Activated naive CD8-positive, alpha-beta T cell treated with anti-CD3 and anti-CD28 coated beads, Interleukin-2, amount 10 ng/mL, durations not matched to agents 7 days and 5 days (primary cell): ENCODE results near the gene ASB13. TPM values are rescaled to one million over a fixed set of nuclear protein-coding genes. Genes with fewer than 3 reads are reported as not detected.

Experiments
- ATAC-seq: fragments of 150-1000 bp; cut with Tn5 transposase; one replicate; pipeline ENCODE4 v1.10.0; 2021; ENCODE audit warnings: low read depth, moderate library complexity
- POLR2A ChIA-PET: fragments of 350-600 bp; sonication (Branson Sonifier 250); formaldehyde crosslinking; loops from one replicate; lab custom pipeline; 2021; ENCODE audit warnings: antibody characterized with exemption; lab: Charles Lee
- DNase-seq: peaks from one replicate; pipeline ENCODE4 v3.0.0; 2021
- H3K27ac Mint-ChIP-seq: one replicate; pipeline ENCODE4 v1.8.0; 2022; ENCODE audit warnings: mild to moderate bottlenecking, mixed read lengths
- H3K27me3 Mint-ChIP-seq: one replicate; pipeline ENCODE4 v1.8.0; 2022; ENCODE audit warnings: mild to moderate bottlenecking, moderate library complexity, mixed read lengths
- H3K36me3 Mint-ChIP-seq: one replicate; pipeline ENCODE4 v1.8.0; 2021; ENCODE audit warnings: mild to moderate bottlenecking, mixed read lengths
- H3K4me1 Mint-ChIP-seq: one replicate; pipeline ENCODE4 v1.8.0; 2021; ENCODE audit warnings: mixed read lengths
- H3K4me3 Mint-ChIP-seq: one replicate; pipeline ENCODE4 v1.8.0; 2022; ENCODE audit warnings: mild to moderate bottlenecking, moderate library complexity, mixed read lengths
- H3K9me3 Mint-ChIP-seq: one replicate; pipeline ENCODE4 v1.8.0; 2021; ENCODE audit warnings: mixed read lengths
- total RNA-seq, 2 experiments: library from RNA; stranded (reverse); gene quantifications; one replicate each; pipeline ENCODE4 v1.2.3, GENCODE V29; 2021

ASB13 gene
- total RNA-seq, 2 experiments from 2014 or later: 9.9 to 10.8 TPM

- Mint-ChIP-seq H3K4me3 (no peak overlapping the region), H3K27ac (no peak overlapping the region), H3K27me3 (no peaks in the 10 kb centered on the region), H3K4me1 (peaks cover 9% of the 10 kb centered on the region), H3K36me3 (peaks cover 3% of the 10 kb centered on the region), H3K9me3 (no peaks in the 10 kb centered on the region)
- DNase-seq (no peak), ATAC-seq (no peak)
- POLR2A ChIA-PET: no interaction called here
Observed at GRCh38 chr10:5650664-5651387, 15.6 kb downstream of the ASB13 start.

GRCh38 chr10:5649746-5650145, 16.6 kb downstream of the ASB13 start:
- no peaks in the 10 kb centered on the region for H3K27me3 Mint-ChIP-seq
- peaks cover 3% of the 10 kb centered on the region for H3K36me3 Mint-ChIP-seq
- no peak overlapping the region for H3K4me3 Mint-ChIP-seq
- no peak overlapping the region for H3K27ac Mint-ChIP-seq
- H3K9me3 Mint-ChIP-seq: no peaks in the 10 kb centered on the region
- H3K4me1 Mint-ChIP-seq: peaks cover 2% of the 10 kb centered on the region
- ATAC-seq (no peak), DNase-seq (no peak)
- POLR2A ChIA-PET: no interaction called here

GRCh38 chr10:5648494-5649457, 17.6 kb downstream of the ASB13 start:
- peaks cover 2% of the 10 kb centered on the region for H3K4me1 Mint-ChIP-seq
- no peak for DNase-seq
- ATAC-seq: no peak
- H3K27me3 Mint-ChIP-seq: no peaks in the 10 kb centered on the region
- no peak overlapping the region for H3K27ac Mint-ChIP-seq
- POLR2A ChIA-PET: no interaction called here
- H3K4me3 Mint-ChIP-seq: no peak overlapping the region
- peaks cover 3% of the 10 kb centered on the region for H3K36me3 Mint-ChIP-seq
- H3K9me3 Mint-ChIP-seq: no peaks in the 10 kb centered on the region

- Mint-ChIP-seq H3K9me3 (no peaks in the 10 kb centered on the region), H3K4me1 (peaks cover 2% of the 10 kb centered on the region), H3K36me3 (peaks cover 3% of the 10 kb centered on the region), H3K4me3 (no peak overlapping the region), H3K27ac (no peak overlapping the region), H3K27me3 (no peaks in the 10 kb centered on the region)
- DNase-seq (no peak), ATAC-seq (no peak)
- POLR2A ChIA-PET: no interaction called here
Observed at GRCh38 chr10:5647507-5648240, 18.7 kb downstream of the ASB13 start.

GRCh38 chr10:5645944-5646617, 20.3 kb downstream of the ASB13 start:
- Mint-ChIP-seq H3K4me1 (no peaks in the 10 kb centered on the region), H3K9me3 (no peaks in the 10 kb centered on the region), H3K27ac (no peak overlapping the region), H3K36me3 (peaks cover 3% of the 10 kb centered on the region), H3K4me3 (no peak overlapping the region), H3K27me3 (no peaks in the 10 kb centered on the region)
- POLR2A ChIA-PET: no interaction called here
- DNase-seq (no peak), ATAC-seq (no peak)

GRCh38 chr10:5645375-5645774, 21.0 kb downstream of the ASB13 start:
- no peaks in the 10 kb centered on the region for H3K4me1 Mint-ChIP-seq
- no peak for DNase-seq
- no peaks in the 10 kb centered on the region for H3K27me3 Mint-ChIP-seq
- no peak for ATAC-seq
- H3K4me3 Mint-ChIP-seq: no peak overlapping the region
- no peak overlapping the region for H3K27ac Mint-ChIP-seq
- peaks cover 3% of the 10 kb centered on the region for H3K36me3 Mint-ChIP-seq
- no peaks in the 10 kb centered on the region for H3K9me3 Mint-ChIP-seq
- POLR2A ChIA-PET: no interaction called here

GRCh38 chr10:5644930-5645329, 21.5 kb downstream of the ASB13 start:
- H3K9me3 Mint-ChIP-seq: no peaks in the 10 kb centered on the region
- H3K27ac Mint-ChIP-seq: no peak overlapping the region
- no peak for DNase-seq
- H3K27me3 Mint-ChIP-seq: no peaks in the 10 kb centered on the region
- no peak for ATAC-seq
- POLR2A ChIA-PET: no interaction called here
- H3K4me1 Mint-ChIP-seq: no peaks in the 10 kb centered on the region
- H3K4me3 Mint-ChIP-seq: no peak overlapping the region
- H3K36me3 Mint-ChIP-seq: peaks cover 3% of the 10 kb centered on the region

GRCh38 chr10:5643346-5644067, 22.9 kb downstream of the ASB13 start:
- H3K27ac Mint-ChIP-seq: no peak overlapping the region
- DNase-seq: no peak
- H3K27me3 Mint-ChIP-seq: no peaks in the 10 kb centered on the region
- no peak for ATAC-seq
- POLR2A ChIA-PET: no interaction called here
- H3K4me3 Mint-ChIP-seq: no peak overlapping the region
- H3K9me3 Mint-ChIP-seq: no peaks in the 10 kb centered on the region
- H3K36me3 Mint-ChIP-seq: no peaks in the 10 kb centered on the region
- no peaks in the 10 kb centered on the region for H3K4me1 Mint-ChIP-seq

- Mint-ChIP-seq H3K4me3 (no peak overlapping the region), H3K27me3 (no peaks in the 10 kb centered on the region), H3K9me3 (no peaks in the 10 kb centered on the region), H3K27ac (no peak overlapping the region), H3K36me3 (no peaks in the 10 kb centered on the region), H3K4me1 (no peaks in the 10 kb centered on the region)
- POLR2A ChIA-PET: no interaction called here
- no peak for DNase-seq
- no peak for ATAC-seq
Observed at GRCh38 chr10:5641501-5641900, 24.9 kb downstream of the ASB13 start.

- no peaks in the 10 kb centered on the region for H3K36me3 Mint-ChIP-seq
- no peaks in the 10 kb centered on the region for H3K27me3 Mint-ChIP-seq
- H3K9me3 Mint-ChIP-seq: no peaks in the 10 kb centered on the region
- H3K4me1 Mint-ChIP-seq: no peaks in the 10 kb centered on the region
- no peak for DNase-seq
- POLR2A ChIA-PET: no interaction called here
- no peak for ATAC-seq
- H3K27ac Mint-ChIP-seq: no peak overlapping the region
- no peak overlapping the region for H3K4me3 Mint-ChIP-seq
Observed at GRCh38 chr10:5640501-5640900, 25.9 kb downstream of the ASB13 start.

GRCh38 chr10:5640036-5640435, 26.4 kb downstream of the ASB13 start:
- POLR2A ChIA-PET: interaction anchor here (0.6 kb wide), 1 partner anchor 512 kb away, joined by 3 read pairs; no protein-coding TSS in a partner anchor

GRCh38 chr10:5639066-5639465, 27.3 kb downstream of the ASB13 start:
- Mint-ChIP-seq H3K4me1 (no peaks in the 10 kb centered on the region), H3K27me3 (no peaks in the 10 kb centered on the region), H3K36me3 (no peaks in the 10 kb centered on the region), H3K9me3 (no peaks in the 10 kb centered on the region), H3K27ac (no peak overlapping the region), H3K4me3 (no peak overlapping the region)
- POLR2A ChIA-PET: no interaction called here
- DNase-seq (no peak), ATAC-seq (no peak)

More at GRCh38 chr10:5640036-5640435, 26.4 kb downstream of the ASB13 start:
- no peak for ATAC-seq
- Mint-ChIP-seq H3K27ac (no peak overlapping the region), H3K27me3 (no peaks in the 10 kb centered on the region), H3K4me1 (no peaks in the 10 kb centered on the region), H3K9me3 (no peaks in the 10 kb centered on the region), H3K4me3 (no peak overlapping the region), H3K36me3 (no peaks in the 10 kb centered on the region)
- no peak for DNase-seq
